OCI-LY7 (cell line): ENCODE data around the gene CERS6. TPM values are rescaled to one million over a fixed set of nuclear protein-coding genes. Genes with fewer than 3 reads are reported as not detected.

Source experiments
- BruUV-seq: library from RNA; stranded (reverse); fragments of 400-500 nt; replicated peaks from 2 replicates; lab custom pipeline; 2021; lab: Mats Ljungman, UMichigan
- CTCF ChIA-PET: fragments of 300-600 bp; sonication (Branson Sonifier 250); formaldehyde crosslinking; loops from one replicate; lab custom pipeline; 2022; ENCODE audit warnings: antibody characterized with exemption; ENCODE audit not compliant: unreplicated experiment; lab: Charles Lee
- POLR2A ChIA-PET: fragments of 300-600 bp; sonication (Branson Sonifier 250); formaldehyde crosslinking; loops from one replicate; lab custom pipeline; 2022; ENCODE audit warnings: antibody characterized with exemption; lab: Charles Lee
- DNase-seq: peaks from one replicate; pipeline ENCODE4 v3.0.0-alpha.2; 2015; ENCODE audit warnings: low spot score
- H2AFZ ChIP-seq: fragments of 200-600 bp; sonication (generic), shearing (Covaris generic); 2 replicates; pipeline ENCODE4 v1.6.1; 2014; ENCODE audit warnings: mild to moderate bottlenecking, antibody characterized with exemption, low read length, moderate library complexity
- H3K27ac ChIP-seq: fragments of 200-600 bp; sonication (generic); 2 replicates; pipeline ENCODE4 v1.5.1; 2014; ENCODE audit warnings: mixed run types, low read depth, mild to moderate bottlenecking, moderate library complexity, low read length, inconsistent platforms; ENCODE audit not compliant: poor library complexity, severe bottlenecking
- H3K36me3 ChIP-seq: fragments of 200-600 bp; sonication (generic); 2 replicates; pipeline ENCODE4 v1.6.1; 2014; ENCODE audit warnings: mild to moderate bottlenecking, antibody characterized with exemption, low read length, moderate library complexity, mixed read lengths; ENCODE audit not compliant: insufficient read depth
- H3K4me1 ChIP-seq: fragments of 200-600 bp; sonication (generic); 2 replicates; pipeline ENCODE4 v1.5.1; 2014; ENCODE audit warnings: mild to moderate bottlenecking, low read length; ENCODE audit not compliant: insufficient read depth, poor library complexity, severe bottlenecking
- H3K4me2 ChIP-seq: fragments of 200-600 bp; sonication (generic); 2 replicates; pipeline ENCODE4 v1.6.1; 2014; ENCODE audit warnings: mild to moderate bottlenecking, low read length
- H3K4me3 ChIP-seq: fragments of 200-600 bp; sonication (generic); 2 replicates; pipeline ENCODE4 v1.5.1; 2014; ENCODE audit warnings: mild to moderate bottlenecking, low read depth, low read length; ENCODE audit not compliant: poor library complexity, severe bottlenecking
- H3K79me2 ChIP-seq: fragments of 200-600 bp; sonication (generic); 2 replicates; pipeline ENCODE4 v1.6.1; 2016; ENCODE audit warnings: low read depth, mild to moderate bottlenecking, low read length, moderate library complexity, mixed read lengths; ENCODE audit not compliant: insufficient read depth
- H3K9me2 ChIP-seq: fragments of 200-600 bp; sonication (generic); 2 replicates; pipeline ENCODE4 v1.6.1; 2016; ENCODE audit warnings: mild to moderate bottlenecking, low read length, mixed read lengths; ENCODE audit not compliant: insufficient read depth
- H3K9me3 ChIP-seq: fragments of 200-600 bp; sonication (generic); 2 replicates; pipeline ENCODE4 v1.6.1; 2014; ENCODE audit warnings: mild to moderate bottlenecking, mixed run types, low read length, mixed read lengths
- H4K20me1 ChIP-seq: fragments of 200-600 bp; sonication (generic); 2 replicates; pipeline ENCODE4 v1.6.1; 2014; ENCODE audit warnings: mild to moderate bottlenecking, antibody characterized with exemption, low read length, moderate library complexity, mixed read lengths; ENCODE audit not compliant: insufficient read depth
- EZH2phosphoT487 ChIP-seq: fragments of 200-600 bp; sonication (generic); IDR thresholded peaks from 2 replicates; pipeline ENCODE4 v1.6.1; 2018; ENCODE audit warnings: low read depth, borderline replicate concordance, mild to moderate bottlenecking, mixed run types, antibody characterized with exemption, low read length, moderate library complexity, mixed read lengths
- intact Hi-C: fragments of 100-400 bp; cut with micrococcal nuclease; formaldehyde crosslinking; loops from one replicate; pipeline ENCODE4 v1.10.0; 2022; ENCODE audit not compliant: unreplicated experiment
- total RNA-seq, 2 experiments: library from RNA; depleted of rRNA in 1 of 2; stranded (reverse); fragments of >200 nt in 1 of 2; shearing (Covaris generic) in 1 of 2; gene quantifications; 2 replicates each; pipeline ENCODE4 v1.2.3, GENCODE V29; 2014 to 2022
- TF ChIP-seq, protein P1 (sequence below): fragments of 200-600 bp; sonication (generic); conservative IDR thresholded peaks from 2 replicates; pipeline ENCODE4 v1.5.1; 2014; ENCODE audit warnings: mild to moderate bottlenecking, antibody characterized with exemption, low read length, moderate library complexity, mixed read lengths

Gene CERS6
- total RNA-seq, 2 experiments from 2014 or later, result 0.04 TPM; not detected in 1

DNA sequence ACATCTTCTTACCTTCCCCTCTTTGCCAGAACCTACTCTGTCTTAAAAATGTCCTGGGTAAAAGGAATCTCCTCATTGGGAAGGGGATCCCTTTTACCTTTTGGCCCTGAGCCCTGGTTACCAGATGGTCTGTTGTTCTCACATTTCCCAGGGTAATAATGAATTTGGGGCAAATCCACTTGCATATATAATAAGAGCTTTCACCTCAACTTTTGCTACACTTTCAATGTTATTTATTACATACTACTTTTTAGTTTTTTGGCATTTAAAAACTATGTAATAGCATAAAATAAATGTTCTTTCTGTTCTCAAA lies 15.0 kb downstream of the CERS6 start:
- H3K9me2 ChIP-seq, result no peaks in the 10 kb centered on the region
- no peaks in the 10 kb centered on the region for H3K36me3 ChIP-seq
- DNase-seq, result no peak
- peaks cover 7% of the 10 kb centered on the region for H3K4me1 ChIP-seq
- TF ChIP-seq, protein P1, sequence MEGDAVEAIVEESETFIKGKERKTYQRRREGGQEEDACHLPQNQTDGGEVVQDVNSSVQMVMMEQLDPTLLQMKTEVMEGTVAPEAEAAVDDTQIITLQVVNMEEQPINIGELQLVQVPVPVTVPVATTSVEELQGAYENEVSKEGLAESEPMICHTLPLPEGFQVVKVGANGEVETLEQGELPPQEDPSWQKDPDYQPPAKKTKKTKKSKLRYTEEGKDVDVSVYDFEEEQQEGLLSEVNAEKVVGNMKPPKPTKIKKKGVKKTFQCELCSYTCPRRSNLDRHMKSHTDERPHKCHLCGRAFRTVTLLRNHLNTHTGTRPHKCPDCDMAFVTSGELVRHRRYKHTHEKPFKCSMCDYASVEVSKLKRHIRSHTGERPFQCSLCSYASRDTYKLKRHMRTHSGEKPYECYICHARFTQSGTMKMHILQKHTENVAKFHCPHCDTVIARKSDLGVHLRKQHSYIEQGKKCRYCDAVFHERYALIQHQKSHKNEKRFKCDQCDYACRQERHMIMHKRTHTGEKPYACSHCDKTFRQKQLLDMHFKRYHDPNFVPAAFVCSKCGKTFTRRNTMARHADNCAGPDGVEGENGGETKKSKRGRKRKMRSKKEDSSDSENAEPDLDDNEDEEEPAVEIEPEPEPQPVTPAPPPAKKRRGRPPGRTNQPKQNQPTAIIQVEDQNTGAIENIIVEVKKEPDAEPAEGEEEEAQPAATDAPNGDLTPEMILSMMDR, result no peak
- no peak for TF ChIP-seq EZH2phosphoT487
- no peak overlapping the region for H2AFZ ChIP-seq
- intact Hi-C loops, result no loop called here
- BruUV-seq, result no TSS peak
- no peak overlapping the region for H3K27ac ChIP-seq
- H3K4me3 ChIP-seq, result no peak overlapping the region
- no peak overlapping the region for H3K4me2 ChIP-seq
- H3K9me3 ChIP-seq, result no peaks in the 10 kb centered on the region
- no peaks in the 10 kb centered on the region for H3K79me2 ChIP-seq
- POLR2A ChIA-PET, result interaction anchor here (0.6 to 1.5 kb wide), 2 partner anchors 10 to 15 kb away, joined by 3 to 4 read pairs; no protein-coding TSS in a partner anchor
- H4K20me1 ChIP-seq, result no peaks in the 10 kb centered on the region
- CTCF ChIA-PET, result no interaction called here

DNA sequence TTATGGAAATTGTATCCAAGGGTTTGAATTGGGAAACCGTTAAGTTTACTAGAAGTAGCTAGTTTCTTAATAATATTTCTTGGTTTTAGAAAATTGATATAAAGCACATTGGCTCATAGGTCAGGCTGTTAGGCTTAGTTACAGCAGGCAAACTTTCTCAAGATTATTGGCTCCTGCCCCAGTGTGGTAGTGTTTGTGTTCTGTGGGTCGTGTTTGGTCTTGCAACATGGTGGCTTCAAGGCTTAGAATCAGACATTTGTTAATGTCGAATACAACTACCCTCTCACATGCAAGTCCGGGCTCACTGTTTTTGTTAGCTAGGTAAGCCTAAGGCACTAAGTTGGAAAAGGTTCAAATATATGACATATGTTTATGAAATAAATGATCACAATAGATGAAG lies 19.6 kb downstream of the CERS6 start:
- no peaks in the 10 kb centered on the region for H3K9me2 ChIP-seq
- no peak overlapping the region for H3K4me2 ChIP-seq
- intact Hi-C loops, result no loop called here
- POLR2A ChIA-PET, result interaction anchor here (0.6 kb wide), 1 partner anchor 514 kb away, joined by 4 read pairs; no protein-coding TSS in a partner anchor
- no peaks in the 10 kb centered on the region for H3K36me3 ChIP-seq
- TF ChIP-seq EZH2phosphoT487, result no peak
- TF ChIP-seq, protein P1, result no peak
- CTCF ChIA-PET, result no interaction called here
- DNase-seq, result no peak
- no peaks in the 10 kb centered on the region for H3K9me3 ChIP-seq
- H3K79me2 ChIP-seq, result no peaks in the 10 kb centered on the region
- no peak overlapping the region for H3K4me3 ChIP-seq
- no peaks in the 10 kb centered on the region for H3K4me1 ChIP-seq
- no TSS peak for BruUV-seq
- no peak overlapping the region for H2AFZ ChIP-seq
- no peak overlapping the region for H3K27ac ChIP-seq
- no peaks in the 10 kb centered on the region for H4K20me1 ChIP-seq

DNA sequence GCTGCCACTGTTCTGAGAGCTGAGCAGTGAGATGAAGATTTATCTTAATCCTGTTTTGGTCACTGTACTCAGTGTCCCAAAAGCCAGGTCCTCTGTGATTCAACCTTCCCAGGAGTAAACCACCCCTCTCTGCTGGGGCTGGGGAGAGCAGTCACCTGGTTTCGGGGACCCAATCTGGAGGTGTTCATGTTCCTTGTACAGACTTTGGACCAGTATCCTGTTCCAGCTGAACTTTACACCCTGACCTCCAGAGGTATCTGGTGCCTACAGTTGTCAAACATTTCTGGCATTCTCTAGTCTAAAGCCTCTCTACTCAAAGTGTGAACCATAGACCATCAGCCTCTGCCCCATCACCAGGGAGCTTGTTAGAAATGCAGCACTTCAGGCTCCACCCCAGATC lies 22.1 kb downstream of the CERS6 start:
- H4K20me1 ChIP-seq, result no peaks in the 10 kb centered on the region
- TF ChIP-seq, protein P1, result no peak
- no peak for TF ChIP-seq EZH2phosphoT487
- H3K27ac ChIP-seq, result no peak overlapping the region
- H3K9me2 ChIP-seq, result no peaks in the 10 kb centered on the region
- POLR2A ChIA-PET, result no interaction called here
- no peak overlapping the region for H3K4me3 ChIP-seq
- no peaks in the 10 kb centered on the region for H3K9me3 ChIP-seq
- CTCF ChIA-PET, result no interaction called here
- no peaks in the 10 kb centered on the region for H3K4me1 ChIP-seq
- BruUV-seq, result no TSS peak
- no peaks in the 10 kb centered on the region for H3K79me2 ChIP-seq
- DNase-seq, result no peak
- H3K4me2 ChIP-seq, result no peak overlapping the region
- no peaks in the 10 kb centered on the region for H3K36me3 ChIP-seq
- no peak overlapping the region for H2AFZ ChIP-seq
- intact Hi-C loops, result no loop called here
